Neural crest cell (in vitro differentiated cells): ENCODE results near the gene LAMTOR4. TPM values are rescaled to one million over a fixed set of nuclear protein-coding genes. Genes with fewer than 3 reads are reported as not detected.

ENCODE experiments used
- DNase-seq: peaks from one replicate; pipeline ENCODE4 v3.0.0; 2021; ENCODE audit warnings: low read depth, mixed read lengths, low spot score
- H3K27ac Mint-ChIP-seq: one replicate; pipeline ENCODE4 v1.8.0; 2021; ENCODE audit warnings: mild to moderate bottlenecking, mixed read lengths; ENCODE audit not compliant: unreplicated experiment
- H3K27me3 Mint-ChIP-seq: 2 replicates; pipeline ENCODE4 v1.8.0; 2021; ENCODE audit warnings: low read depth, mild to moderate bottlenecking, mixed read lengths
- H3K36me3 Mint-ChIP-seq: 2 replicates; pipeline ENCODE4 v1.8.0; 2021; ENCODE audit warnings: low read depth, mild to moderate bottlenecking, mixed read lengths
- H3K4me1 Mint-ChIP-seq: 2 replicates; pipeline ENCODE4 v1.8.0; 2021; ENCODE audit warnings: mixed read lengths
- H3K4me3 Mint-ChIP-seq: one replicate; pipeline ENCODE4 v1.8.0; 2021; ENCODE audit warnings: mild to moderate bottlenecking, mixed read lengths
- H3K9me3 Mint-ChIP-seq: 2 replicates; pipeline ENCODE4 v1.8.0; 2021; ENCODE audit warnings: mixed read lengths
- total RNA-seq: library from RNA; stranded (reverse); gene quantifications from 2 replicates; pipeline ENCODE4 v1.2.1, GENCODE V29; 2021
- TF ChIP-seq, protein P1 (sequence below): fragments of 200-600 bp; sonication (generic); conservative IDR thresholded peaks from 2 replicates; pipeline ENCODE4 v1.5.0; 2021; ENCODE audit warnings: antibody characterized with exemption, mild to moderate bottlenecking

The LAMTOR4 gene
- total RNA-seq, 1 donor from 2014 or later, result 134 TPM

DNA sequence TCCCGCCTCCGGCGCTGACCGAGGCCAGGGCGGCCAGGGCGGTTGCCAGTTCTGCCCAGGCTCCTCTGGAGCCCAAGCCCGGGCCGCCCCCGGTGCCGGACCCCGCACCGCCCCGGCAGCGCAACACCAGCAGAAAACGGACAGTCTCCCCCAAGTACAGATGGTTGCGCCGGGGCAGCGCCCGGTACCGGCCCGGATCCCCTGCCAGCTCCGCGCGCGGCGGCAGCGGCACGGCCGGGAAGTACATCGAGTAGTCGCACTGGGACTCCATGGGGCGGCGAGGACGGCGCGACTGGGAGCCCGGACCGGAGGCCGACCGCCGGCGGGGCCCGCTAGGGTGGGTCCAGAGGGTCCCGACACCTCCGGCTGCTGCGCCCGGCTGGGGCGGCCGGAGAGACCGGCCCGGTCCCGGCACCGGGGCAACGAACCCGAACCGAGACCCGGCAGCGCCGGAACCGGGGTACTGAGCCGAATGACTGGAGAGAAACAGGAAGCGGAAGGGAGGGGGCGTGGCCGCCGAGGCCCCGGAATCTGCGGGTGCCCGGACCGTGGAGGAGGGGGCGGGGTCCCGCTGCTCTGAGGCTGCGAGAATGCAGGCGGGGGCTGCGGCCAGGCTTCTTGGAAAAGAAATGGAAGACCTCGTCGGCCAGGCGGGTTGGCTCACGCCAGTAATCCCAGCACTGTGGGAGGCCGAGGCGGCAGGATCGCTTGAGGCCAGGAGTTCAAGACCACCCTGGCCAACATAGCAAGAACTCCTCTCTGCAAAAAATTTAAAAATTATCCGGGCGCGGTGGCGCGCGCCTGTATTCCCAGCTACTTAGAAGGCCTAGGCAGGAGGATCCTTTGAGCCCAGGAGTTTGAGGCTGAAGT is 9.7 kb downstream of the LAMTOR4 start, which contains the start of gene TRAPPC14:
TSS of gene TRAPPC14 (minus strand) at position 495 of the 870 bp plus-strand sequence. CDS start at position 271, 224 bp downstream.
- Mint-ChIP-seq H3K27ac (peak within 1 kb of the TSS; percentile 85), H3K27me3 (no peaks in the 10 kb centered on the region)
- DNase-seq, result peak; percentile 92

DNA sequence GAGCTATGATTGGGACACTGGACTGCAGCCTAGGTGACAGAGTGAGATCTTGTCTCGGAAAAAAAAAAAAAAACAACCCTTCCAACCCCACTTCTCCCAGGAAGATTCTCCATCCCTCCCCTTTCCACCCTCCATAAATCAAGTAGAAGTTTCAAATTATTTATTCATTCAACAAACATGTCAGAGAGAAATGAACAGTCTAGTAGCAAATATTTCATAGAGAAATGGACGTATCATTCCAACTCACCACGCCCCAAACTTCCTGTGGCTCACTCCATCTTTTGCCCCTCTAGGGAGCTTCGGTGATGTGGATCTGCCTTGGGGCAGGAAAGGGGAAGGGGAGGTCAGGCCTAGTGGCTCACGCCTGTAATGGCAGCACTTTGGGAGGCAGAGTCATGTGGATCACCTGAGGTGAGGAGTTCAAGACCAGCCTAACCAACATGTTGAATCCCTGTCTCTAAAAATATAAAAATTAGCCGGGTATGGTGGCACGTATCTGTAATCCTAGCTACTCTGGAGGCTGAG is 10.4 kb downstream of the LAMTOR4 start:
- peak overlapping the region; percentile 87 for H3K4me3 Mint-ChIP-seq
- DNase-seq, result no peak
- H3K27ac Mint-ChIP-seq, result peak overlapping the region; percentile 67
- H3K4me1 Mint-ChIP-seq, result peaks cover 22% of the 10 kb centered on the region
- no peaks in the 10 kb centered on the region for H3K27me3 Mint-ChIP-seq
- TF ChIP-seq, protein P1, sequence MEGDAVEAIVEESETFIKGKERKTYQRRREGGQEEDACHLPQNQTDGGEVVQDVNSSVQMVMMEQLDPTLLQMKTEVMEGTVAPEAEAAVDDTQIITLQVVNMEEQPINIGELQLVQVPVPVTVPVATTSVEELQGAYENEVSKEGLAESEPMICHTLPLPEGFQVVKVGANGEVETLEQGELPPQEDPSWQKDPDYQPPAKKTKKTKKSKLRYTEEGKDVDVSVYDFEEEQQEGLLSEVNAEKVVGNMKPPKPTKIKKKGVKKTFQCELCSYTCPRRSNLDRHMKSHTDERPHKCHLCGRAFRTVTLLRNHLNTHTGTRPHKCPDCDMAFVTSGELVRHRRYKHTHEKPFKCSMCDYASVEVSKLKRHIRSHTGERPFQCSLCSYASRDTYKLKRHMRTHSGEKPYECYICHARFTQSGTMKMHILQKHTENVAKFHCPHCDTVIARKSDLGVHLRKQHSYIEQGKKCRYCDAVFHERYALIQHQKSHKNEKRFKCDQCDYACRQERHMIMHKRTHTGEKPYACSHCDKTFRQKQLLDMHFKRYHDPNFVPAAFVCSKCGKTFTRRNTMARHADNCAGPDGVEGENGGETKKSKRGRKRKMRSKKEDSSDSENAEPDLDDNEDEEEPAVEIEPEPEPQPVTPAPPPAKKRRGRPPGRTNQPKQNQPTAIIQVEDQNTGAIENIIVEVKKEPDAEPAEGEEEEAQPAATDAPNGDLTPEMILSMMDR, result peak; percentile 16
- no peaks in the 10 kb centered on the region for H3K9me3 Mint-ChIP-seq
- no peaks in the 10 kb centered on the region for H3K36me3 Mint-ChIP-seq

More for the DNA sequence above, 9.7 kb downstream of the LAMTOR4 start, which contains the start of gene TRAPPC14:
- Mint-ChIP-seq H3K9me3 (no peaks in the 10 kb centered on the region), H3K4me3 (peak within 1 kb of the TSS; percentile 93), H3K36me3 (no peaks in the 10 kb centered on the region), H3K4me1 (peaks cover 22% of the 10 kb centered on the region)
- TF ChIP-seq, protein P1, result no peak

DNA sequence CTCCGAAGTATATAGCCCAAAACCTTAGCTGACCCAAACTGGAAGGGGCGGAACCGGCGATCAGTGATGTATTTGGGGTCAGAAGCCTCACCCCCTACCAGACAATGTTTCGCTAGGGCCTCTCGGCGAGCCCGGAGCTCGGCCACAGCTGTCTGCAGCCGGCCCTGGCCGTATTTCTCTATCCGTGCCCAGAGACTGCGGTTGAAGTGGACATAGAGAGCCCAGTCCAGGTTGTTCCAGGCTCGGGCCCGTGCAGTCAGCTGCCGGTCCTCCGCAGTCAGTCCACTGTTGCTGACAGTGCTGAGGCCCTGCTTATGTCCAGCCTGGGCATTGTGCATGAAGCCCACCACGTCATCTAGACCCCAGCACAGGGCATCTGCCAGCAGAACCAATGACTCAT is 11.3 kb downstream of the LAMTOR4 start:
- Mint-ChIP-seq H3K36me3 (no peaks in the 10 kb centered on the region), H3K4me1 (peaks cover 22% of the 10 kb centered on the region), H3K9me3 (no peaks in the 10 kb centered on the region), H3K27ac (no peak overlapping the region), H3K27me3 (no peaks in the 10 kb centered on the region), H3K4me3 (peak overlapping the region; percentile 87)
- no peak for DNase-seq
- TF ChIP-seq, protein P1, result no peak

DNA sequence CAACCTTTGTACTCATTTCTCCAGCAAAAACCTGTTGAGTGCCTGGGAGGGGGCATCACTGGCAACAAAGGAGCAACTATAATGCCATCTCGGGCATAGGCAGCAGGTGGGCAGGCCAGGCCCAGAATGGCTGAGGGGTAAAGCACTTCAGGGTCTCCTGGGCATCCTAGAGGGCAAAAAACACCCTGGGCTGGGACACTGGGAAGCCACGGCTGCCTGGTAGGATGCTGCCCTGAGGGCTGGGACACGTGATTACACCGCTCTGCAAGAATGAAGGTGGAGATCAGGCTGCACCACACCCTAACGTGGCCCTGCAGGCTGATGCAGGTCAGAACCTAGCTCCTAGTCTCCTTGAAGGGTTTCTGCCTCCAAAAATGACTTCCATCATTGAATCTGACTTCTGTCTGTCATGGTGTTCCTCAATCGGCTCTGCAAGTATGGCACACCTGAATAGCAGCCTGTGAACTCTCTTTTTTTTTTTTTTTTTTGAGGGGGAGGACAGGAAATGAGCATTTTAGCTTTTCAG is 14.4 kb downstream of the LAMTOR4 start:
- no peak overlapping the region for H3K27ac Mint-ChIP-seq
- H3K27me3 Mint-ChIP-seq, result peaks cover 22% of the 10 kb centered on the region
- peaks cover 24% of the 10 kb centered on the region for H3K4me1 Mint-ChIP-seq
- no peak for DNase-seq
- TF ChIP-seq, protein P1, result no peak
- peak overlapping the region; percentile 63 for H3K4me3 Mint-ChIP-seq
- H3K9me3 Mint-ChIP-seq, result no peaks in the 10 kb centered on the region
- no peaks in the 10 kb centered on the region for H3K36me3 Mint-ChIP-seq

DNA sequence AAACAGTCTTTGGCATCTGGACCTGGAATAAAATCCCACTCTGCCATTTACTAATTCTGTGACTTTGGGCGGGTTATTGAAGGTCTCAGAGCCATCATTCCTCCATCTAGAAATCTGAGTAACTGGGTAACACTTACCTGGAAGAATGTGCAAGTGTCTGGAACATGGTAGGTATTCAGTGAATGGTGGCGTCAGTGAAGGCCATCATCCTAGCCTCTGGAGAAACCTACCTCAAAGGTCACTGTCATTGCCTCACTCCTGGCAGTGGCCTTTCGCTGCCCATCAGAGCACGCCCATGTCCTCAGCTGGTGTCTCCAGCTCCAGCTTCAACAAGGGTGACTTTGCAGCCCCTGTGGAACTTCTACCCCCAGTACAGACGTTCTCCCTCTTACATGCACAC is 15.2 kb downstream of the LAMTOR4 start:
- Mint-ChIP-seq H3K4me1 (peaks cover 29% of the 10 kb centered on the region), H3K27me3 (peaks cover 31% of the 10 kb centered on the region), H3K9me3 (no peaks in the 10 kb centered on the region), H3K36me3 (no peaks in the 10 kb centered on the region), H3K27ac (no peak overlapping the region), H3K4me3 (peak overlapping the region; percentile 6)
- no peak for DNase-seq
- TF ChIP-seq, protein P1, result no peak
